HFF-Myc (cell line): ENCODE data around the gene ELK3.
A peak's percentile ranks its signal among the peaks of the same experiment; 100 is the strongest.

Experiments
- DNase-seq: peaks from one replicate; pipeline ENCODE4 v3.0.0-alpha.2; 2011; ENCODE audit warnings: low read depth; ENCODE audit errors: extremely low read depth
- H3K4me3 ChIP-seq: replicated peaks from 2 replicates; pipeline ENCODE4 v1.5.1; 2011; ENCODE audit warnings: low read depth, mild to moderate bottlenecking, control low read depth, low read length
- CTCF ChIP-seq: IDR thresholded peaks from 2 replicates; pipeline ENCODE4 v1.5.1; 2012; ENCODE audit warnings: mild to moderate bottlenecking, low read depth, low read length, control low read depth; ENCODE audit errors: missing control alignments

The ELK3 gene

GRCh38 chr12:96271469-96272199 is 77.5 kb downstream of the ELK3 start:
- H3K4me3 ChIP-seq, result no peak overlapping the region
- TF ChIP-seq CTCF, result no peak
- DNase-seq, result no peak

- H3K4me3 ChIP-seq, result no peak overlapping the region
- no peak for TF ChIP-seq CTCF
- no peak for DNase-seq
These were observed 80.2 kb downstream of the ELK3 start for GRCh38 chr12:96274331-96274730.

- no peak overlapping the region for H3K4me3 ChIP-seq
- TF ChIP-seq CTCF, result no peak
- DNase-seq, result no peak
These were observed 91.0 kb downstream of the ELK3 start for GRCh38 chr12:96285158-96285557.

- no peak for DNase-seq
- no peak for TF ChIP-seq CTCF
- no peak overlapping the region for H3K4me3 ChIP-seq
These were observed 94.9 kb downstream of the ELK3 start for GRCh38 chr12:96289067-96289466.

GRCh38 chr12:96293093-96293492 is 98.9 kb downstream of the ELK3 start:
- TF ChIP-seq CTCF, result no peak
- H3K4me3 ChIP-seq, result no peak overlapping the region
- DNase-seq, result no peak

- DNase-seq, result peak; percentile 14
- TF ChIP-seq CTCF, result no peak
- no peak overlapping the region for H3K4me3 ChIP-seq
These were observed 100.7 kb downstream of the ELK3 start for GRCh38 chr12:96294831-96295230.
